HEK293 (cell line): ENCODE measurements around the gene ELANE.

Experiments
- ZFP37 ChIP-seq: fragments of 450-650 bp; formaldehyde crosslinking; IDR thresholded peaks from 2 replicates; pipeline ENCODE4 v1.5.1; 2016; ENCODE audit warnings: missing biosample characterization, missing genetic modification characterization
- ZNF530 ChIP-seq: fragments of 450-650 bp; formaldehyde crosslinking; IDR thresholded peaks from 2 replicates; pipeline ENCODE4 v1.5.1; 2016; ENCODE audit warnings: low read depth, missing biosample characterization, missing genetic modification characterization
- ZNF571 ChIP-seq: fragments of 450-650 bp; formaldehyde crosslinking; IDR thresholded peaks from 2 replicates; pipeline ENCODE4 v1.5.0; 2017; ENCODE audit warnings: missing biosample characterization, missing genetic modification characterization
- ZNF660 ChIP-seq: fragments of 450-650 bp; IDR thresholded peaks from 2 replicates; pipeline ENCODE4 v1.5.1; 2018; ENCODE audit warnings: missing biosample characterization, mild to moderate bottlenecking, missing genetic modification characterization
- TF ChIP-seq, protein P1 (sequence below): fragments of 450-650 bp; formaldehyde crosslinking; IDR thresholded peaks from 2 replicates; pipeline ENCODE4 v1.5.1; 2016; ENCODE audit warnings: missing biosample characterization, missing genetic modification characterization

DNA sequence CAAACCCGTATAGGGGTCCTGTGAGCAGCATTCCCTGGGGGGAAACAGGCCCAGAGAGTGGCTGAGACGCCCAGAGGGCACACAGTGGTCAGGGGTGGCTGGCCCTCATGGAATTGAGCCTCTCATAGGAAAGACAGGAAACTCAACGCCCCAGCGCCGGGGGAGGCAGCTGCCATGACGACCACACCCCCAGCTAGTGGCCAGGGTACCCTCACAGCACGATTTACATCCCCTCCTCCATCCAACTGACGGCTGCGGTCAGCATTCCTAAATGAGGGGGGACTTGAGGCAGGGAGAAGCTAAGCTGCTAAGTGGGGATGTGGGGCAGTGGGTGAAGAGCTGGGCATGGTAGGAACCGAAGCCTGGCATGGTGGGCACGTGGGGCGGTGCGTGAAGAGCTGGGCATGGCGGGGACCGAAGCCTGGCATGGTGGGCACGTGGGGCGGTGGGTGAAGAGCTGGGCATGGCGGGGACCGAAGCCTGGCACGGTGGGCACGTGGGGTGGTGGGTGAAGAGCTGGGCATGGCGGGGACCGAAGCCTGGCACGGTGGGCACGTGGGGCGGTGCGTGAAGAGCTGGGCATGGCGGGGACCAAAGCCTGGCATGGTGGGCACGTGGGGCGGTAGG lies 30.9 kb downstream of the ELANE start:
- TF ChIP-seq, protein P1, sequence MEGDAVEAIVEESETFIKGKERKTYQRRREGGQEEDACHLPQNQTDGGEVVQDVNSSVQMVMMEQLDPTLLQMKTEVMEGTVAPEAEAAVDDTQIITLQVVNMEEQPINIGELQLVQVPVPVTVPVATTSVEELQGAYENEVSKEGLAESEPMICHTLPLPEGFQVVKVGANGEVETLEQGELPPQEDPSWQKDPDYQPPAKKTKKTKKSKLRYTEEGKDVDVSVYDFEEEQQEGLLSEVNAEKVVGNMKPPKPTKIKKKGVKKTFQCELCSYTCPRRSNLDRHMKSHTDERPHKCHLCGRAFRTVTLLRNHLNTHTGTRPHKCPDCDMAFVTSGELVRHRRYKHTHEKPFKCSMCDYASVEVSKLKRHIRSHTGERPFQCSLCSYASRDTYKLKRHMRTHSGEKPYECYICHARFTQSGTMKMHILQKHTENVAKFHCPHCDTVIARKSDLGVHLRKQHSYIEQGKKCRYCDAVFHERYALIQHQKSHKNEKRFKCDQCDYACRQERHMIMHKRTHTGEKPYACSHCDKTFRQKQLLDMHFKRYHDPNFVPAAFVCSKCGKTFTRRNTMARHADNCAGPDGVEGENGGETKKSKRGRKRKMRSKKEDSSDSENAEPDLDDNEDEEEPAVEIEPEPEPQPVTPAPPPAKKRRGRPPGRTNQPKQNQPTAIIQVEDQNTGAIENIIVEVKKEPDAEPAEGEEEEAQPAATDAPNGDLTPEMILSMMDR (tag by site-specific recombination): no peak
- TF ChIP-seq ZNF571 (tag by site-specific recombination): no peak
- TF ChIP-seq ZNF660 (tag by site-specific recombination): no peak
- TF ChIP-seq ZNF530 (tag by site-specific recombination): no peak
- no peak for TF ChIP-seq ZFP37
